Umbilical cord (tissue), 2 donors: ENCODE data around the gene PRPSAP2. TPM values are rescaled to one million over a fixed set of nuclear protein-coding genes. Genes with fewer than 3 reads are reported as not detected.
A peak's percentile ranks its signal among the peaks of the same experiment; 100 is the strongest.
"Not testable (repeated sequence)": the region's sequence is repeated elsewhere in the genome, so short reads cannot be mapped to it uniquely, and the experiment has no call there.

Experiments used
- DNase-seq: peaks from one replicate; pipeline ENCODE4 v3.0.0-alpha.2; 2015; ENCODE audit warnings: low spot score
- total RNA-seq: library from RNA; depleted of rRNA; stranded (reverse); fragments of >200 nt; gene quantifications from one replicate; pipeline ENCODE4 v1.2.3, GENCODE V29; 2014; ENCODE audit warnings: low replicate concordance; ENCODE audit not compliant: insufficient read depth

Gene PRPSAP2
- total RNA-seq, 1 donor from 2014 or later, result 43.6 TPM

DNA sequence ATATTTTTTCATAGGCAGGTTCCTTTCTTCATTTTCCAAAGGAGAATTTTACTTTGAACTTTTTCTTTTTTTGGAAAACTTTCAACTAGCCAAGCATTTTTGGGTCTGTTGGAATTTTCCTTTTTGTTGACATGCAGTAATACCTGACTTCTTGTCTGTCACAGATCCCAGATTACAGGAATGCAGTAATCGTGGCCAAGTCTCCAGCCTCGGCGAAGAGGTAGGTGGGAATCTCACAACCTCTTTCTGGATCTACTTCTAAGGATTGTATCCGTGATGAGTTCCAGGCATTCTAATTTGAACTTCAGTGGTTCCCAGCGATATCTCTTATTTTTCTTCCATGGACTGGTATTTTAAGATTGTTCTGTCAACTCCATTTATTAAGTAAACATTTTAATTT, 31.7 kb downstream of the PRPSAP2 start:
- DNase-seq, result no peak

GRCh38 chr17:18891541-18891940, 33.6 kb downstream of the PRPSAP2 start:
- DNase-seq, result no peak

GRCh38 chr17:18896146-18896545, 38.2 kb downstream of the PRPSAP2 start:
- DNase-seq, result no peak

- DNase-seq, result no peak
Observed at GRCh38 chr17:18896947-18897346, 39.0 kb downstream of the PRPSAP2 start.

DNA sequence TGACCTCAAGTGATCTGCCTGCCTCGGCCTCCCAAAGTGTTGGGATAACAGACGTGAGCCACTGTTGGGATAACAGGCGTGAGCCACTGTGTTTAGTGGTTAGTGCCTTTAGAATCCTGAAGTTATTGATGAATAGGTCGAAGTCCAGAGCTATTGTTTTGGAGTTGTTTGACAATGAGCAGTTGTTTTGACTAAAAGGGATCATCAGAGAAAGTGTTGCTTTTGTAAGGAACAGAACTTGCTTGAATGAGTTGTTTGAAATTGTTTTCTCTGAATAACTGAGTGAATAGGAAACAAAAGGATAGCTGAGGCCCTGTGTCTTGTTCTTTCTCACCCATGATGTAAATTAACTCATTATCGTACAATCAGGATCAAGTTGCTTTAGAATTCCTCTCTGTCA, 46.6 kb downstream of the PRPSAP2 start:
- no peak for DNase-seq

GRCh38 chr17:18905226-18905625, 47.3 kb downstream of the PRPSAP2 start:
- no peak for DNase-seq

GRCh38 chr17:18910326-18910725, 52.4 kb downstream of the PRPSAP2 start:
- no peak for DNase-seq

- DNase-seq, result no peak
Observed at GRCh38 chr17:18910881-18911280, 53.0 kb downstream of the PRPSAP2 start.

GRCh38 chr17:18916816-18917500, 59.0 kb downstream of the PRPSAP2 start:
- DNase-seq, result no peak

DNA sequence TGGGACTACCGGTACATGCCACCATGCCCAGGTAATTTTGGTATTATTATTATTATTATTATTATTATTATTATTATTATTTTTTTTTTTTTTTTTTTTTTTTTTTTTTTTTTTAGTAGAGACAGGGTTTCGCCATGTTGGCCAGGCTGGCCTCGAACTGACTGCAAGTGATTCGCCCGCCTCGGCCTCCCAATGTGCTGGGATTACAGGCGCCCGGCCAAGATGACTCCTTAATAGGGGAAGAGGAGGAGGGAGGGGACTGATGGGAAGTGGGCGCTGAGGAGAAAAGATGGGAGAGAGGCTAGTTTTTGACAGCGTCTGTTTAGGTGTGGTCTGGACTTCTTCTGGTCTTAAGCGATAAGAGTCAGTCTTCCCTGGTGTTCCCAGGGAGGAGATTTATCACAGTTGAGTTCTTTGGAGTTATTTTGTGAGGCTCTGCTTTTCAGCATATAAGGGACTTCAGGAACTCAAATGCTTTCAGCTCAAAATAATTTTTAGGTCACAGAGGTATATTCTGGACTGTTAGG, 59.6 kb downstream of the PRPSAP2 start:
- DNase-seq, result peak; percentile 77

- DNase-seq, result no peak
Observed at GRCh38 chr17:18919963-18920362, 62.0 kb downstream of the PRPSAP2 start.

DNA sequence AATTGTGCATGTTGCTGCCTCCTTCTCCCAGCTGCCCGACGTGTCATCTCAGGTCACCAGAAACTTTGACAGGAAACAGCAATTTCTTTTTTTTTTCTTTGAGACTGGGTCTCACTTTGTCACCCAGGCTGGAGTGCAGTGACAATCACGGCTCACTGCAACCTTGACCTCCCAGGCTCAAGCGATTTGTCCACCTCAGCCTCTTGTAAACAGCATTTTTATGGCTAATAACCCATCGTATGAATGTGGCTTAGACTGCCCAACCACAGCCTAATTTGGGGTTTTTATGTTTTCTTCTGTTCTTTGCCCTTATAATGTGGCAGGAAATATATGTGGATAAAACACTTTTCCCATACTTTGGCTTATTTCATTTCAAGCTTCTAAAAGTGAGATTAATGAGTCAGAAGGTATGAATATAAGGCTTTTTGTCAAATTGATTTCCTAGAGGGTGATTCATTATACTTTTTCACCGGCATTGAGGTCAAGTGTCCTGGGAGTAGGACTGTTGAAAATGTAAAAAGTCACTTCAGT, 63.0 kb downstream of the PRPSAP2 start:
- DNase-seq, result no peak

DNA sequence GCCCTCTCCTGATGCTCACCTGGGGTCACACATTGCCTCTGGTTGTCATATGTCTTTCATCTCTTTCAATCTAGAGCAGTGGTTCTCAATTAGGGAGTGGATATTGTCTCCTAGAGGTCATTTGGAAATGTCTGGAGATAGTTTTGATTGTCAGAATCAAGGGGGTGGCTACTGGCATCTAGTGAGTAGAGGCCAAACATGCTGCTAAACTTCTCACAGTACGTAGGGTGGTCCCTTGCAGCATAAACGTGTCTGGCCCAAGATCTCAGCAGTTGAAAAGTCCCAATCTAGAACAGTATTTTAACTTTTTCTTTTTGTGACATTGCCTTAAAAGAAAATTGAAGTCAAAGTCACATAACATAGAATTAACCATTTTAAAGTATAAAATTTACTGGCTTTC, 63.6 kb downstream of the PRPSAP2 start:
- no peak for DNase-seq

DNA sequence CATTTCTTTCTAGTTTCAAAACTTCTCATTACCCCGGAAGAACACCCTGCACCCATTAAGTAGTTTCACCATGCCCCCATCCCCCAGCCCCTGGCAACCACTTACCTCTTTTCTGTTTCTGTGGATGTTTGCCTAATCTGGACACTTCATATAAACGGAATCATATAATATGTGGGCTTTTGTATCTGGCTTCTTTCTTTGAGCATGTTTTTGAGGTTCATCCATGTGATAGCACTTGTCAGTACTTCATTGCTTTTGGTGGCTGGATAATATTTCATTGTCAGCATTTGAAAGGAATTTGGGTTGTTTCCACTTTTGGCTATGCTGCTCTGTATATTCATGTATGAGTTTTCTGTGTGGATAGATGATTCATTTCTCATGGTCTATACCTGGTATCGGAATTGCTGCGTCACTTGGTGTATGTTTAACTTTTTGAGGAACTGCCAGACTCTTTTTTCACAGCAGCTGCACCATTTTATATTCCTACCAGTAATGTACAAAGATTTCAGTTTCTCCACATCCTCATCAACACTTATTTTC, 64.1 kb downstream of the PRPSAP2 start:
- DNase-seq, result no peak

GRCh38 chr17:18922596-18922995, 64.7 kb downstream of the PRPSAP2 start:
- DNase-seq, result not testable (repeated sequence)

DNA sequence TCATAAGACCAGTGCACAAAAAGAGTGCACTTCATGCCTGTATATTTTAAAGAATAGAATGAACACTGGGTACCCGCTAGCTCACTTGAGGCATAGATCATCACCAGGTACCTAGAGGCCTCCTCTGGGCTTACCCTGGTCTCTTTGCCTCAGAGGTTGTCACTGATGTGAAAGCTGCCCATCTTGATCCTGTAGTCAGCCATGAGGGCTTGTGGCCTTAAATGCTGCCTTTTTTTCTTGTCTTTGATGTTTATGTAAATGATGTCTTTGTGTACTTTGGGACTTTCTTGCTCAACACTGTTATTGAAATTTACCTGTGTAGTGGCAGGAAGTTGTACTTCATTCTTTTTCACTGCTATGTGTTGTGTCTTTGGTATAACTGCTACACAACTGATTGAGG, 67.3 kb downstream of the PRPSAP2 start:
- DNase-seq, result no peak

DNA sequence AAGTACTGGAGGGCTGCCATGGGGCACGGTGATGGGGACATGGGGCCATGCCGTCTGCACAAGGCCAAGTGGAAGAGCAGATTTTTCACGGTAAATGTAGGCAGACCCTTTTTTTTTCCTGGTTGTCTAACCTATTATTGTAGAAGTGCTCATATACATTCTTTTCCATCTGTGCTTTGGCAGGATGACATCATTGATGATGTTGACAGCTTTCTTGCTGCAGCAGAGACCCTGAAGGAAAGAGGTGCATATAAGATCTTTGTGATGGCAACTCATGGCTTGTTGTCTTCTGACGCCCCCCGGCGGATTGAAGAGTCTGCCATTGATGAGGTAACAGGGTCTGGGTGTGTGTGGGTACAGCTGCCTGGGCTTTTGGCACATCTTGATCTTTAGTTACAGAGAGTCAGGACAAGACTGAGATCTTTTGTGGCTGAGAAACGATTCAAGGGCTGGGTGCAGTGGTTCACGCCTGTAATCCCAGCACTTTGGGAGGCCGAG, 70.7 kb downstream of the PRPSAP2 start:
- no peak for DNase-seq

DNA sequence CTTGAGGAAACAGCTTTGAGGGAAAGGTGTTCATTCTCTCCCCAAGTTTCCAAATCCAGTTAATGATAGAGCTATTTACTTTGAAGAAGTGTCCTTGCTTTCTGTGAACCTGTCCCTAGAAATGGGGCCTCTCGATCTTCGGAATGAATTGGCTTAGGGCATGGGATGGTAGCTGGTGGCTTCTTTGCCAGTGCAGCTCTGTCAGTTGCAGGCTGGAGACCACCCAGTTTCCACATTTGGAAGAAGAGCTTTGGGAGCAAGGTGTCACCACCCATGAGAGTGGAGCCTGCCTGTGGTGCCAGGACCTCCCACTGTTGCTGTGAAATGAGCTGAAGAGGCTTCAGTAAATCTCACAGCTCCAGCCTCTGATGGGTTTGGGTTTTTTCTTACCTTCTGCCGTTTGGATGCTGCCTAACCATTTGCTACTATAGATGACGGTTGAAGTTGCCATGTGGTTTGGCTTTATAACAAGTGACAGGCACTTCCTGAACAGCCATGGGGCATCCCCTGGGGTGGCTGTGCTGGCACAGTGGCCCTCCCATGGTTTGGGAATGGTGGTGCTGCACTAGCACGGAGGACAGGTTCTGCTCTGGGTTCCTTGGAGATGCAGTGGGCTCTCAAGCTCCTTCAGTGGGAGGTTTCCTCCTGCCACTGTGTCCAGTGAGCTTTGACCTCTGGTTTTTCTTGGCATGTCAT, 74.6 kb downstream of the PRPSAP2 start:
- DNase-seq, result no peak

DNA sequence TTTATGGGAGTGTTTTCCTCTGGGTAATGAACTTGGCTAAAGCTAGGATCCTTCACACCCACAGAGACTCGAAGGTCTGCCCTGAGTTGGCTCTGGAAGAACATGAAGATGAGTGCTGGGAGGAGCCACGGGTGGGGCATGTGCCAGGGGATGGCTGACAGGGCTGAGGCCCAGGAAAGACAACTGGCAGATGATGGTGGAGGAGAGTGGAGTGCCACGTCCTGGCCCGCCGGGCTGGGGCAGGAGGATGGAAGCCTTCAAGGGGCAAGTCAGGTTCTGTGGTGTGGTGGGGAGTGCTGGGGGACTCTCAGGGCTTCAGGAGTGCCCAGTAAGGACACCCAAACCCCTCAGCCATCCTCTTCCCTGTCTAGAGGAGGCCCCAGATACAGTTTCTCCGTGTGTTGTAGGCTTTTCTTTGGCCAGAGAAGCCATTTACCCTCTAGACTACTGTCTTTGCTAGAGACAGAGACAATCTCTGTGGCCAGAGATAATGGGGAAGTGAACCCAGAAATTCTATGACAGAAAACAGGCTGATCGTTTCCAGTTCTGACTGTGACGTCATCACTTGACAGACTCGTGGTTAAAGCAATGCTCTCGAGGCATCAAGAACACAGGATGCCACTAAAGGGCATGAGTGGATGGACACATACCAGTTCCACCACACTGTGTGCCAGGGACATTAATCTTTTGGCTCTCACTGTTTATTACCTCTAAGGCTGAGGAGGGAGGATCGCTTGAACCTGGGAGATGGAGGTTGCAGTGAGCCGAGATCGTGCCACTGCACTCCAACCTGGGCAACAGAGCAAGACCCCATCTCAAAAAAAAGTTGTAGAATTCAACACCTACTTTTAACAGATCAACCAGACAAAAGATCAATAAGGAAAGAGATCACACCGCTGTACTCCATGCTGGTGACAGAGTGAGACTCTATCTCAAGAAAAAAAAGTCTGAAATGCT, 75.4 kb downstream of the PRPSAP2 start:
- DNase-seq, result no peak

DNA sequence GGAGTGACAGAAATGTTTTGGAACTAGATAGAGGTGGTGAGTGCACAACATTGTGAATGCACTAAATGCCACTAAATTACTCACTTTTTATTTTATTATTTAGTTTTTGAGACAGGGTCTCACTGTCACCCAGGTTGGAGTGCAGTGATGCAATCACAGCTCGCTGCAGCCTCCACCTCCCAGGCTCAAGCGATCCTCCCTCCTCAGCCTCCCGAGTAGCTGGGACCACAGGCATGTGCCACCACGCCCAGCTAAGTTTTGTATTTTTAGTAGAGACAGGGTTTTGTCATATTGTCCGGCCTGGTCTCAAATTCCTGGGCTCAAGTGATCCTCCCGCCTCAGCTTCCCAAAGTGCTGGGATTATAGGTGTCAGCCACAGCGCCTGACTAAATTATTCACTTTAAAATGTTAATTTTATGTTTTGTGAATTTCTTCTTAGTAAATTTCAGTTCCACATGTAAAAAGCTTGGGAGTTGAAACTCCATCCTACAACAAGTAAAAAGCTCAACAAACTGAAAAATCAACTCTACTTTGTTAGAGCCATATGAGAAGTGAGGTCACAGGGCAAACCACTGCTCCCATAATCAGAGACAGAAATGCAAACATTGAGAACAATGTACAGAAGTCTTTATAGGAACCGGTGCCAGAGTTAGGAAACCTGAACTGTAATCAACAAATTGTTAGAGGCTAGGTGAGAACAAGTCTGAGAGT, 80.2 kb downstream of the PRPSAP2 start:
- DNase-seq, result no peak

DNA sequence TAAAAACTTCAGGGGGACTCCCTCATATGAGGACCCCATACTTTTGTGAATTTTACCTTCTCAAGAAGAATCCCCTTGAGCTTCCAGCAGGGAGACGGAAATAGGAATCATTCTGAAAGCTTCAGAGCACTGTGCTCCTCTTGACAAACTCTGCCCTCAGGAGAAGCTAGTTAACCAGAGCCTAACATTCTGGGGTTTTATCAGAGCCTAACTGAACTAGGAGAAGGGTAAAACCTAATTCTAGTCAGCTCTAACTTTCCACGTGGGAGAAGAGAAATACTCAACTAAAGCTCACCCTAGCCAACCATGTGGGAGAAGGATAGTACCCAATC, 80.7 kb downstream of the PRPSAP2 start:
- DNase-seq, result no peak
